ENCODE measurements around the gene HIGD2B. TPM values are rescaled to one million over a fixed set of nuclear protein-coding genes. Genes with fewer than 3 reads are reported as not detected.
"Not testable (repeated sequence)": the region's sequence is repeated elsewhere in the genome, so short reads cannot be mapped to it uniquely, and the experiment has no call there.

The HIGD2B gene
- polyA plus RNA-seq, 1 experiment: not detected

DNA sequence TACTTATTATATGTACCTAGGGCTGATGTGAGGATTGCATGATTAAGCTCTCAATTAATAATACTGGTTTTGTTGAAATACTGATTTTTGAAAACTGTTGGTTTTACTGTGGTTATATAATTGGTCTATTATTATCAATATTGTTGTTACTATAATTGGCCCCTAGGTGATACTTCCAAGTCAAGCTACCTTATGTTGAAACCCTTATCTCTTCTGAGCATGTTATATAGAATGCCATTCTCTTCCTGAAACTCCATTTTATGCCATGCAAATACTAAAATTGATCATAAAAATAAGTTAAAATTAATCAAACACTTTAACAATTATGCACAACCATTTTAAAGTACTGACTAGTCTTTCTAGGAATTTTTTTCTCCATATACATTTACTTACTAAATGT, 46.1 kb upstream of the HIGD2B start:
- no peak for DNase-seq (ENCODE audit: low read depth, low spot score)
- TF ChIP-seq CTCF (IDR thresholded peaks at IDR 0.05; ENCODE audit: low read depth, low read length): no peak
- Histone ChIP-seq H3K27me3 (ENCODE audit: control insufficient read depth, insufficient read depth, low read length) (no peaks in the 10 kb centered on the region), H3K9me3 (ENCODE audit: control insufficient read depth, insufficient read depth, low read length) (no peaks in the 10 kb centered on the region), H3K27ac (ENCODE audit: low read depth, low read length) (no peak overlapping the region), H3K4me3 (ENCODE audit: low read depth, low read length) (no peak overlapping the region)
- ChIA-PET POLR2A (no interaction called here), CTCF (interaction anchor here (0.6 to 8.1 kb wide), 4 partner anchors 10 to 52 kb away, joined by 3 to 73 read pairs (median 4); no protein-coding TSS in a partner anchor)

DNA sequence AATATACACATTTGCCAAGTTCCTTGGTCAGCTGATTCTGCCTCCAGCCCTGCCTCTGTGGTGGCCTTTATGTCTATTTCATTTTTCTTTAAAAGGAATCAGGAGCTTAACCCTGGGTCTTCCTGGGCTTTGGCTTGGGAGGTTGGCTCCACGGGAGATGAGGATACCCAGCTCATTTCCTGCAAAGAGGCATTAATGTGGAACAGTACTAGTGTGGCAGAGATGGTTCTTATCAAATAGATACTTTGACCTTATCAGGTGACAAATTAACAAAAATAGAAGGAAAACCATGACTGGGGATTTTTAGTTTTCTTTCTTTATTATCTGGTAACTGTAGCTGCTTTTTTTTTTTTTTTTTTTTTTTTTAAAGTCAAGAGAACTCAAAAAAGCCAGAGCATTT, 42.8 kb upstream of the HIGD2B start:
- Histone ChIP-seq H3K27me3 (ENCODE audit: control insufficient read depth, insufficient read depth, low read length) (no peaks in the 10 kb centered on the region), H3K27ac (ENCODE audit: low read depth, low read length) (no peak overlapping the region), H3K4me3 (ENCODE audit: low read depth, low read length) (no peak overlapping the region), H3K9me3 (ENCODE audit: control insufficient read depth, insufficient read depth, low read length) (no peaks in the 10 kb centered on the region)
- no peak for TF ChIP-seq CTCF (IDR thresholded peaks at IDR 0.05; ENCODE audit: low read depth, low read length)
- CTCF ChIA-PET: interaction anchor here (1.2 kb wide), 1 partner anchor 129 kb away, joined by 7 read pairs; no protein-coding TSS in a partner anchor
- DNase-seq (ENCODE audit: low read depth, low spot score): no peak
- POLR2A ChIA-PET: no interaction called here

DNA sequence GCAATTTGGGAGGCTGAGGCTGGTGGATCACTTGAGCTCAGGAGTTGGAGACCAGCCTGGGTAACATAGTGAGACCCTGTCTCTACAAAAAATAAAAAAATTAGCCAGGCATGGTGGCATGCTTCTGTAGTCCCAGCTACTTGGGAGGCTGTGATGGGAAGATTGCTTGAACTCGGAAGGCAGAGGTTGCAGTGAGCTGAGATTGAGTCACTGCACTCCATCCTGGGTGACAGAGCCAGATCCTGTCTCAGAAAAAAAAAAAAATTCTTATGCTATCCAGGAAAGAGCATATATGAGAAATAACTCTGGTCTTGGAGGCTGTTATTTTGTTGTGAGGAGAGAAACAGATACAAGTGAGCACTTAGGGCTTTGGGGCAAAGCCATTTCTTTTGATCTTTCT, 42.3 kb upstream of the HIGD2B start:
- DNase-seq (ENCODE audit: low read depth, low spot score); H3K4me3 ChIP-seq (ENCODE audit: low read depth, low read length); POLR2A ChIA-PET; H3K27me3 ChIP-seq (ENCODE audit: control insufficient read depth, insufficient read depth, low read length); H3K27ac ChIP-seq (ENCODE audit: low read depth, low read length); H3K9me3 ChIP-seq (ENCODE audit: control insufficient read depth, insufficient read depth, low read length): not testable (repeated sequence)
- CTCF ChIA-PET: interaction anchor here (1.2 kb wide), 1 partner anchor 128 kb away, joined by 7 read pairs; no protein-coding TSS in a partner anchor

- no peak for DNase-seq (ENCODE audit: low read depth, low spot score)
- H3K27ac ChIP-seq (ENCODE audit: low read depth, low read length): no peak overlapping the region
- ChIA-PET POLR2A (no interaction called here), CTCF (no interaction called here)
- no peaks in the 10 kb centered on the region for H3K27me3 ChIP-seq (ENCODE audit: control insufficient read depth, insufficient read depth, low read length)
- no peak for TF ChIP-seq CTCF (IDR thresholded peaks at IDR 0.05; ENCODE audit: low read depth, low read length)
- H3K4me3 ChIP-seq (ENCODE audit: low read depth, low read length): no peak overlapping the region
- no peaks in the 10 kb centered on the region for H3K9me3 ChIP-seq (ENCODE audit: control insufficient read depth, insufficient read depth, low read length)
Measured at GRCh38 chr15:72727154-72727553, 41.2 kb upstream of the HIGD2B start.

DNA sequence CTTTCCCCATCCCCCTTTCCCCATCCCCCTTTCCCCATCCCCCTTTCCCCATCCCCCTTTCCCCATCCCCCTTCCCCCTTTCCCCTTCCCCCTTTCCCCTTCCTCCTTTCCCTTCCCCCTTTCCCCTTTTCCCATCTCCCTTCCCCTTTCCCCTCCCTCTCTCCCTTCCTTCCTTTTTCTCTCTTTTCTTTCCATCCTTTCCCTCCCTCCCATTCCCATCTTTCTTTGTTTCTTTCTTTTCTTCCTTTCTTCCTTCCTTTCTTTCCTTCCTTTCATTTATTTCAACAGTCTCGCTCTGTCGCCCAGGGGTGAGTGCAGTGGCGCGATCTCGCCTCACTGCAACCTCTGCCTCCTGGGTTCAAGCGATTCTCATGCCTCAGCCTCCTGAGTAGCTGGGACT, 39.9 kb upstream of the HIGD2B start:
- DNase-seq (ENCODE audit: low read depth, low spot score); H3K27me3 ChIP-seq (ENCODE audit: control insufficient read depth, insufficient read depth, low read length); H3K4me3 ChIP-seq (ENCODE audit: low read depth, low read length); CTCF ChIA-PET; H3K27ac ChIP-seq (ENCODE audit: low read depth, low read length); POLR2A ChIA-PET; H3K9me3 ChIP-seq (ENCODE audit: control insufficient read depth, insufficient read depth, low read length): not testable (repeated sequence)

- H3K27ac ChIP-seq (ENCODE audit: low read depth, low read length): no peak overlapping the region
- ChIA-PET POLR2A (no interaction called here), CTCF (no interaction called here)
- no peak overlapping the region for H3K4me3 ChIP-seq (ENCODE audit: low read depth, low read length)
- no peak for TF ChIP-seq CTCF (IDR thresholded peaks at IDR 0.05; ENCODE audit: low read depth, low read length)
- H3K27me3 ChIP-seq (ENCODE audit: control insufficient read depth, insufficient read depth, low read length): no peaks in the 10 kb centered on the region
- no peak for DNase-seq (ENCODE audit: low read depth, low spot score)
- H3K9me3 ChIP-seq (ENCODE audit: control insufficient read depth, insufficient read depth, low read length): no peaks in the 10 kb centered on the region
Measured at GRCh38 chr15:72725446-72725845, 39.5 kb upstream of the HIGD2B start.

Measured in AG04450 (cell line).